CD4-positive, alpha-beta T cell treated with Interleukin-4 for 4 hours (primary cell): ENCODE results near the gene UVSSA.
"Not testable (repeated sequence)": the region's sequence is repeated elsewhere in the genome, so short reads cannot be mapped to it uniquely, and the experiment has no call there.

Experiments
- DNase-seq: peaks from one replicate; pipeline ENCODE4 v3.0.0-alpha.2; 2020

UVSSA gene

GRCh38 chr4:1316537-1317168, 30.4 kb upstream of the UVSSA start:
- DNase-seq = no peak

GRCh38 chr4:1317177-1318045, 29.6 kb upstream of the UVSSA start:
- DNase-seq = no peak

GRCh38 chr4:1318046-1318375, 29.0 kb upstream of the UVSSA start:
- DNase-seq = no peak

- DNase-seq = no peak
Observed at GRCh38 chr4:1318488-1319213, 28.4 kb upstream of the UVSSA start.

- no peak for DNase-seq
Observed at GRCh38 chr4:1321486-1321885, 25.5 kb upstream of the UVSSA start.

GRCh38 chr4:1321946-1322650, 24.9 kb upstream of the UVSSA start:
- no peak for DNase-seq

- no peak for DNase-seq
Observed at GRCh38 chr4:1323280-1323634, 23.8 kb upstream of the UVSSA start.

- no peak for DNase-seq
Observed at GRCh38 chr4:1323635-1324442, 23.2 kb upstream of the UVSSA start.

GRCh38 chr4:1324443-1325175, 22.4 kb upstream of the UVSSA start:
- DNase-seq = not testable (repeated sequence)

- no peak for DNase-seq
Observed at GRCh38 chr4:1325176-1325480, 21.9 kb upstream of the UVSSA start.

- DNase-seq = no peak
Observed at GRCh38 chr4:1325681-1326635, 21.1 kb upstream of the UVSSA start.

- no peak for DNase-seq
Observed at GRCh38 chr4:1326751-1327525, 20.1 kb upstream of the UVSSA start.

GRCh38 chr4:1327526-1328266, 19.3 kb upstream of the UVSSA start:
- DNase-seq = no peak

- no peak for DNase-seq
Observed at GRCh38 chr4:1328267-1329155, 18.5 kb upstream of the UVSSA start.

GRCh38 chr4:1329408-1330371, 17.3 kb upstream of the UVSSA start:
- peak; percentile 34 for DNase-seq

- peak; percentile 81 for DNase-seq
Observed at GRCh38 chr4:1330761-1331590, 16.0 kb upstream of the UVSSA start.
